Measurements from ENCODE around the gene TMEM167B. TPM values are rescaled to one million over a fixed set of nuclear protein-coding genes. Genes with fewer than 3 reads are reported as not detected.

TMEM167B gene
- total RNA-seq, 1 experiment from 2014 or later = 30.2 TPM

DNA sequence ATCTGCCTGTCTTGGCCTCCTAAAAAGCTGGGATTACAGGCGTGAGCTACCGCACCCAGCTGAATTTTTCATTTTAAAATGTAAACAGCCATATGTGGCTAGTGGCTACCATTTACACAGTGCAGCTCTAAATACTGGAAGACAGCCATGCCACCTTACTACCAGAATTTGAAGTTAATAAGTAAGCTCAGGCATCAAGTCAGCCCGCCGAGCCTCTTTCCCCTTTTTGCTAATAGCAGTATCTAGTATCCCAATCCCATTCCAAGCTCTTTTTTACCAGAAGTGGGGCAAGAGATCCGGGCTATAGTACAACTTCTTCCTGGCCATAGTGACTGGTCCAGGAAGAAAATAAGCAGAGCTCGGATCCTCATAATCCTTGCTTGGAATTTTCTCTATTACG, 29.9 kb upstream of the TMEM167B start:
- no peak for DNase-seq (ENCODE audit: unreplicated experiment)
- BruUV-seq (replicated peaks) = no TSS peak
- no peak overlapping the region for H3K27ac Mint-ChIP-seq (ENCODE audit: low read depth, unreplicated experiment)
- no peak overlapping the region for H3K4me3 Mint-ChIP-seq (ENCODE audit: unreplicated experiment)
- ChIA-PET POLR2A (interaction anchor here (0.6 to 0.8 kb wide), 4 partner anchors 11 to 1043 kb away, joined by 3 to 4 read pairs (median 3); partner anchors contain the start of gene WDR47), CTCF (interaction anchor here (0.6 to 1.6 kb wide), 3 partner anchors 39 to 326 kb away, joined by 3 to 5 read pairs (median 3); no protein-coding TSS in a partner anchor)
- intact Hi-C loops (cut with micrococcal nuclease) = no loop called here
- H3K4me1 Mint-ChIP-seq (ENCODE audit: insufficient read depth, unreplicated experiment) = peaks cover 7% of the 10 kb centered on the region
- TF ChIP-seq, protein P1, sequence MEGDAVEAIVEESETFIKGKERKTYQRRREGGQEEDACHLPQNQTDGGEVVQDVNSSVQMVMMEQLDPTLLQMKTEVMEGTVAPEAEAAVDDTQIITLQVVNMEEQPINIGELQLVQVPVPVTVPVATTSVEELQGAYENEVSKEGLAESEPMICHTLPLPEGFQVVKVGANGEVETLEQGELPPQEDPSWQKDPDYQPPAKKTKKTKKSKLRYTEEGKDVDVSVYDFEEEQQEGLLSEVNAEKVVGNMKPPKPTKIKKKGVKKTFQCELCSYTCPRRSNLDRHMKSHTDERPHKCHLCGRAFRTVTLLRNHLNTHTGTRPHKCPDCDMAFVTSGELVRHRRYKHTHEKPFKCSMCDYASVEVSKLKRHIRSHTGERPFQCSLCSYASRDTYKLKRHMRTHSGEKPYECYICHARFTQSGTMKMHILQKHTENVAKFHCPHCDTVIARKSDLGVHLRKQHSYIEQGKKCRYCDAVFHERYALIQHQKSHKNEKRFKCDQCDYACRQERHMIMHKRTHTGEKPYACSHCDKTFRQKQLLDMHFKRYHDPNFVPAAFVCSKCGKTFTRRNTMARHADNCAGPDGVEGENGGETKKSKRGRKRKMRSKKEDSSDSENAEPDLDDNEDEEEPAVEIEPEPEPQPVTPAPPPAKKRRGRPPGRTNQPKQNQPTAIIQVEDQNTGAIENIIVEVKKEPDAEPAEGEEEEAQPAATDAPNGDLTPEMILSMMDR (IDR thresholded peaks at IDR 0.05; ENCODE audit: unreplicated experiment) = no peak
- peaks cover 29% of the 10 kb centered on the region for H3K36me3 Mint-ChIP-seq (ENCODE audit: insufficient read depth, unreplicated experiment)
- no peaks in the 10 kb centered on the region for H3K27me3 Mint-ChIP-seq (ENCODE audit: insufficient read depth, unreplicated experiment)
- no peaks in the 10 kb centered on the region for H3K9me3 Mint-ChIP-seq (ENCODE audit: unreplicated experiment)

DNA sequence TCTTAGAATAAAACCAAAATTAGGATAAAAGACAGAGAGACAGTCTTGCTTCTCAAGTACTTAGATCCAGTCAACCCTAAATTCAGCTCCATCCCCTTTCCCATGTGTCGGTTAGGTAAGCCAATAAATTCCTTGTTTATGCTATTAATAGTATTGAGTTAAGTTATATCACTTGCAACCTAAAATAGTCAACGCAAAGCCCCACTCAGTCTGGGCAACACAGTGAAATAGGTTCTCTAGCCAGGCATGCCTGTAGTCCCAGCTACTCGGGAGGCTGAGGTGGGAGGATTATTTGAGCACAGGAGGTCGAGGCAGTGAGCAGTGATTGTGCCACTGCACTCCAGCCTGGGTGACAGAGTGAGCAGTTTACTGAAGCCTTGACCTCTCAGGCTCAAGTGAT, 29.4 kb upstream of the TMEM167B start:
- CTCF ChIA-PET = interaction anchor here (0.6 to 1.6 kb wide), 4 partner anchors 24 to 326 kb away, joined by 3 to 5 read pairs (median 3); no protein-coding TSS in a partner anchor
- Mint-ChIP-seq H3K4me3 (ENCODE audit: unreplicated experiment) (no peak overlapping the region), H3K9me3 (ENCODE audit: unreplicated experiment) (no peaks in the 10 kb centered on the region), H3K27ac (ENCODE audit: low read depth, unreplicated experiment) (no peak overlapping the region), H3K27me3 (ENCODE audit: insufficient read depth, unreplicated experiment) (no peaks in the 10 kb centered on the region), H3K36me3 (ENCODE audit: insufficient read depth, unreplicated experiment) (peaks cover 33% of the 10 kb centered on the region), H3K4me1 (ENCODE audit: insufficient read depth, unreplicated experiment) (peaks cover 7% of the 10 kb centered on the region)
- BruUV-seq (replicated peaks) = no TSS peak
- TF ChIP-seq, protein P1 (IDR thresholded peaks at IDR 0.05; ENCODE audit: unreplicated experiment) = no peak
- POLR2A ChIA-PET = interaction anchor here (0.6 to 0.8 kb wide), 4 partner anchors 11 to 1043 kb away, joined by 3 to 4 read pairs (median 3); partner anchors contain the start of gene WDR47
- no peak for DNase-seq (ENCODE audit: unreplicated experiment)
- intact Hi-C loops (cut with micrococcal nuclease) = no loop called here

DNA sequence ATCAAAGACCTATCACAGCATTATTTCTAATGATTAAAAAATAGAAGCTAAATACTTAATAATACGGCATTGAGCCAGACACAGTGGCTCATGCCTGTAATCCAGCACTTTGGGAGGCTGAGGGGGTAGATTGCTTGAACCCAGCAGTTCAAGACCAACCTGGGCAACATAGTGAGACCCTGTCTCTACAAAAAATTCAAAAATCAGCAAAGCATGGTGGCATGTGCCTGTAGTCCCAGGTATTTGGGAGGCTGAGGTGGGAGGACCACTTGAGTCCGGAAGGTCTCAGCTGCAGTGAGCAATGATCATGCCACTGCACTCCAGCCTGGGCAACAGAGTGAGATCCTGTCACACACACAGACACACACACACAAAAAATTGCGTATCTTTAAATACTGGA, 25.4 kb upstream of the TMEM167B start:
- no TSS peak for BruUV-seq (replicated peaks)
- POLR2A ChIA-PET = no interaction called here

DNA sequence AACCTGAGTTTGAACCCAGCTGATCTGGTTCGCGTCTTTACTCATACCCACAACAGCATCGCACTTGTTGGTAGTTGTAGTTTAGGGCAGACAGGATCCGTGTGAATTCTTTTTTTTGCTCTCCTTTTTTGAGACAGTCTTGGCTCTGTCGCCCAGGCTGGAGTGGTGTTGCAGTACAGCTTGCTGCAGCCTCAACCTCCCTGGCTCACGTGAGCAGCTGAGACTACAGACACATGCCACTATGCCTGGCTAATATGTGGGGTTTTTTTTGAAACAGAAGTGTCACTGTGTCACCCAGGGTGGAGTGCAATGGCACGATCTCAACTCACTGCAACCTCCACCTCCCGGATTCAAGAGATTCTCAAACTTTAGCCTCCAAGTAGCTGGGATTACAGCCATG, 22.7 kb upstream of the TMEM167B start:
- H3K36me3 Mint-ChIP-seq (ENCODE audit: insufficient read depth, unreplicated experiment) = peaks cover 55% of the 10 kb centered on the region
- intact Hi-C loops (cut with micrococcal nuclease) = no loop called here
- TF ChIP-seq, protein P1 (IDR thresholded peaks at IDR 0.05; ENCODE audit: unreplicated experiment) = no peak
- DNase-seq (ENCODE audit: unreplicated experiment) = no peak
- peaks cover 2% of the 10 kb centered on the region for H3K4me1 Mint-ChIP-seq (ENCODE audit: insufficient read depth, unreplicated experiment)
- no peak overlapping the region for H3K27ac Mint-ChIP-seq (ENCODE audit: low read depth, unreplicated experiment)
- no peaks in the 10 kb centered on the region for H3K9me3 Mint-ChIP-seq (ENCODE audit: unreplicated experiment)
- no peaks in the 10 kb centered on the region for H3K27me3 Mint-ChIP-seq (ENCODE audit: insufficient read depth, unreplicated experiment)
- H3K4me3 Mint-ChIP-seq (ENCODE audit: unreplicated experiment) = no peak overlapping the region
- ChIA-PET POLR2A (interaction anchor here (0.6 to 2.0 kb wide), 4 partner anchors 8 to 32 kb away, joined by 3 to 8 read pairs (median 5); partner anchors contain the start of genes TAF13, TMEM167B and WDR47), CTCF (interaction anchor here (0.6 kb wide), 6 partner anchors 22 to 363 kb away, joined by 3 to 5 read pairs (median 4); no protein-coding TSS in a partner anchor)
- no TSS peak for BruUV-seq (replicated peaks)

More for the DNA sequence above, 25.4 kb upstream of the TMEM167B start:
- H3K4me3 Mint-ChIP-seq (ENCODE audit: unreplicated experiment) = no peak overlapping the region
- TF ChIP-seq, protein P1 (IDR thresholded peaks at IDR 0.05; ENCODE audit: unreplicated experiment) = no peak
- H3K27me3 Mint-ChIP-seq (ENCODE audit: insufficient read depth, unreplicated experiment) = no peaks in the 10 kb centered on the region
- intact Hi-C loops (cut with micrococcal nuclease) = no loop called here
- CTCF ChIA-PET = interaction anchor here (0.6 to 1.2 kb wide), 2 partner anchors 9 to 47 kb away, joined by 4 read pairs; a partner anchor contains a TSS
- no peaks in the 10 kb centered on the region for H3K9me3 Mint-ChIP-seq (ENCODE audit: unreplicated experiment)
- H3K4me1 Mint-ChIP-seq (ENCODE audit: insufficient read depth, unreplicated experiment) = no peaks in the 10 kb centered on the region
- DNase-seq (ENCODE audit: unreplicated experiment) = no peak
- H3K36me3 Mint-ChIP-seq (ENCODE audit: insufficient read depth, unreplicated experiment) = peaks cover 55% of the 10 kb centered on the region
- H3K27ac Mint-ChIP-seq (ENCODE audit: low read depth, unreplicated experiment) = no peak overlapping the region

Measured in MCF 10A (cell line).